ENCODE data around the gene PNKP.

- TF ChIP-seq CTCF (conservative IDR thresholded peaks at IDR 0.05) = no peak
- no peak for TF ChIP-seq ZFX (IDR thresholded peaks at IDR 0.05)
Measured at GRCh38 chr19:49835562-49835961, 31.8 kb downstream of the PNKP start.

Data from C4-2B (cell line).